GM23248 (cell line): ENCODE data around the gene PLXDC1.

ENCODE experiments used
- EZH2 ChIP-seq: fragments of 200-600 bp; sonication (generic); IDR thresholded peaks from 2 replicates; pipeline ENCODE4 v1.6.1; 2018; ENCODE audit warnings: antibody characterized with exemption, mild to moderate bottlenecking; ENCODE audit not compliant: insufficient read depth, poor library complexity, severe bottlenecking
- EZH2phosphoT487 ChIP-seq: fragments of 200-600 bp; sonication (generic); IDR thresholded peaks from 2 replicates; pipeline ENCODE4 v1.6.1; 2018; ENCODE audit warnings: antibody characterized with exemption, moderate library complexity, mild to moderate bottlenecking, low read depth; ENCODE audit not compliant: insufficient read depth

GRCh38 chr17:39171933-39172332 is 20.5 kb upstream of the PLXDC1 start:
- no peak for TF ChIP-seq EZH2
- no peak for TF ChIP-seq EZH2phosphoT487
